ENCODE measurements around the gene COBLL1.

Gene COBLL1

DNA sequence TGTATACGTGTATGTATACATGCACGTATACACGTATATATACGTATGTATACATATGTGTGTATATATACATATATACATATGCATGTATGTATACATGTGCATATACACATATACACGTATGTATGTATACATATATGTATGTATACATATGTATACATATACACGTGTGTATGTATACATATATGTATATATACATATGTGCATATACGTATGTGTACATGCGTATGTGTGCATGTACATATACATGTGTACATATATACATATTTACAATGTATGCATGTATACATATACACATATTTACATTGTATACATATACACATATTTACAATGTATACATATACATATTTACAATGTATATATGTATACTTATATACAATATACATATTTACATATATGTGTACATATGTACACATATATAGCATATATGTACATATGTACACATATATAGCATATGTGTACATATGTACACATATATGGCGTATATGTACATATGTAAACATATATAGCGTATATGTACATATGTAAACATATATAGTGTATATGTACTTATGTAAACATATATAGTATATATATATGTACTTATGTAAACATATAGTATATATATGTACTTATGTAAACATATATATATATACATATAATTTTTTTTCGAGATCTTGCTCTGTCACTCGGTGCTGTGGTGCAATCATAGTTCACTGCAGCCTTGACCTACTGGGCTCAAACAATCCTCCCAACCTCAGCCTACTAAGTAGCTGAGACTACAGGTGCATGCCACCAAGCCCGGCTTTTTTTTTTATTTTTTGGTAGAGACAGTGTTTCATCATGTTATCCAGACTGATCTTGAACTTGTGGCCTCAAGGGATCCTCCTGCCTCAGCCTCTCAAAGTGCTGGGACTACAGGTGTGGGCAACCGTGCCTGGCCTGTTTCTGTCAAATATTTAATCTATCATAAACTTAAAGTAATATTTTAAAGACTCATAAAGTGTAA lies 23.2 kb downstream of the COBLL1 start:
- DNase-seq (ENCODE audit: low read depth), result no peak
- TF ChIP-seq, protein P1, sequence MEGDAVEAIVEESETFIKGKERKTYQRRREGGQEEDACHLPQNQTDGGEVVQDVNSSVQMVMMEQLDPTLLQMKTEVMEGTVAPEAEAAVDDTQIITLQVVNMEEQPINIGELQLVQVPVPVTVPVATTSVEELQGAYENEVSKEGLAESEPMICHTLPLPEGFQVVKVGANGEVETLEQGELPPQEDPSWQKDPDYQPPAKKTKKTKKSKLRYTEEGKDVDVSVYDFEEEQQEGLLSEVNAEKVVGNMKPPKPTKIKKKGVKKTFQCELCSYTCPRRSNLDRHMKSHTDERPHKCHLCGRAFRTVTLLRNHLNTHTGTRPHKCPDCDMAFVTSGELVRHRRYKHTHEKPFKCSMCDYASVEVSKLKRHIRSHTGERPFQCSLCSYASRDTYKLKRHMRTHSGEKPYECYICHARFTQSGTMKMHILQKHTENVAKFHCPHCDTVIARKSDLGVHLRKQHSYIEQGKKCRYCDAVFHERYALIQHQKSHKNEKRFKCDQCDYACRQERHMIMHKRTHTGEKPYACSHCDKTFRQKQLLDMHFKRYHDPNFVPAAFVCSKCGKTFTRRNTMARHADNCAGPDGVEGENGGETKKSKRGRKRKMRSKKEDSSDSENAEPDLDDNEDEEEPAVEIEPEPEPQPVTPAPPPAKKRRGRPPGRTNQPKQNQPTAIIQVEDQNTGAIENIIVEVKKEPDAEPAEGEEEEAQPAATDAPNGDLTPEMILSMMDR (conservative IDR thresholded peaks at IDR 0.05; ENCODE audit: low read depth, low read length), result no peak
- no peak overlapping the region for H3K4me3 ChIP-seq (ENCODE audit: low read depth, low read length)

DNA sequence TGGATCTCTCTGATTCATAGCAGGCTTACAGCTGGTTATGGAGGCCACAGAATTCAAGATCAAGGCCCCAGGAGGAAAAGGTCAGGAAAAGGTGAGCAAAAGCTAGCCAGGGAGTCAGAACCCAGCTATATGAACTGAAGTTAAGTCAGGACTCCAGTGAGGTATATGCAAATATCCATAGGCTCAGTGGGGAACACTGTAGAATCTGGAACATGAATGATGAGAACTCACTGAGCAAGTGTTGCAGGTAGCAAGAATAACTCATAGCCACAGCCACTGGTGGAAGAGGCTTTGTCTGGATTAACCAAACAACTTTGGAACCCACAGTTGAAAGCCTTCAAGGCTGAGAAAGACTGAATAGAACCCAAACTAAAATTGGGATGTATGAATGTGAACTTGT lies 24.7 kb downstream of the COBLL1 start:
- no peak overlapping the region for H3K4me3 ChIP-seq (ENCODE audit: low read depth, low read length)
- no peak for DNase-seq (ENCODE audit: low read depth)
- TF ChIP-seq, protein P1 (conservative IDR thresholded peaks at IDR 0.05; ENCODE audit: low read depth, low read length), result no peak

DNA sequence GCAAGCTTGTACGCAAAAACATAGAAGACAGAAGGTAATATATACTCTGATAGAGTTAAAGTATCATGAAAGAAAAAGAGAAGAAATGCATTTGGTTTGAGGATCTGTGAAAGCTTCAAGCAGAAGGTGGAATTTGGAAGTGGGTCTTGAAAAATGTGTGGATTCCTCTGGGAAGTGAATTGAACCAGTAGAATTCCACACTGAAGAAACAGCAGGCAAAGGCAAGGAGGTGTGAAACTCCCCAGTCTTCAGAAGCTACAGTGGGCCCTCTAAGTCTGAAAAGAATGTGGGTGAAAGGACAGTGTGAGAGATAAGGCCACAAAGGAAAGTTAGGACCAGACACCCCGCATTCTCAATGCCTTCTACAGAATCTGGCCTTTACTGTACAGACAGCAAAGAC lies 25.6 kb downstream of the COBLL1 start:
- H3K4me3 ChIP-seq (ENCODE audit: low read depth, low read length), result no peak overlapping the region
- TF ChIP-seq, protein P1 (conservative IDR thresholded peaks at IDR 0.05; ENCODE audit: low read depth, low read length), result no peak
- DNase-seq (ENCODE audit: low read depth), result no peak

DNA sequence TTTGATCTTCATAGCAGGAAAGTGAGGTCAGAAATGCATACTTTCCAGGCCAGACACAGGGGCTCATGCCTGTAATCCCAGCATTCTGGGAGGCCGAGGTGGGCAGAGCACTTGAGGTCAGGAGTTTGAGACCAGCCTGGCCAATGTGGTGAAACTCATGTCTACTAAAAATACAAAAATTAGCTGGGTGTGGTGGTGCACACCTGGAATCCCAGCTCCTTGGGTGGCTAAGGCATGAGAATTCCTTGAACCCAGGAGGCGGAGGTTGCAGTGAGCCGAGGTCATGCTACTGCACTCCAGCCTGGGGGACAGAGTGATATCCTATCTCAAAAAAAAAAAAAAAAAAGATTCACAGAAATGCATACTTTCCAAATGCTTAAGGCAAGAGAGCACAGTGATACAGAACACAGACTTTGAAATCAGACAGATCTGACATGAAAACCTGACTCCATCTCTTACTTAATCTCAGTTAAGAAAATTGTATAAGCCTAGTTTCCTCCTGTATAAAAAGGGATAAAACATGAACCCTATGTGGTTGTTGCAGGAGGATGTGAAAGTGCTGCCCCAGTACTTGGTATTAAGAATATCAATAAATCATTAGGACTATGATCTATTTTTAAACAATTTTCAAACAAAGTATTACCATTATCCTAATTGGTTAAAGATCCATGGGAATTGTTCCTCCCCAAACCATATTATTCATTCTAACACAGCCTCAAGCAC lies 26.4 kb downstream of the COBLL1 start:
- TF ChIP-seq, protein P1 (conservative IDR thresholded peaks at IDR 0.05; ENCODE audit: low read depth, low read length), result no peak
- no peak overlapping the region for H3K4me3 ChIP-seq (ENCODE audit: low read depth, low read length)
- DNase-seq (ENCODE audit: low read depth), result no peak

DNA sequence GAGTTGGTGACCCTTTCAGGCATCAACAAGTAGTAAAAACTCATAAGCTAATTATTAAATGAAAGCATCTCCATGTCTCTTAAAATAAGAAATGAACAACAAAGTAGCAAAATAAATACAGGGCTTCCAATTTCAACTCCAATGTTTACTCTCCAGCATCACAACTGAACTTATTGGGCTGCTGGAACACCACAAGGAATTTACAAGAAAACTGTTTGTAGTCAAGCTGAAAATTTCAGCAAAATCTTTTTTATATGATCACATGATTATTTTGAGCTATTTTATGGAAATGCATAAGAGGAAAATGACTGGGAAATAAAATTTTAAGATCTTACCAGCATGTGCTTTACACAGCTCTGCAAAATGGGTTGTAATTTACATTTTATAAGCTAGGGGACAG lies 28.1 kb downstream of the COBLL1 start:
- no peak overlapping the region for H3K4me3 ChIP-seq (ENCODE audit: low read depth, low read length)
- no peak for DNase-seq (ENCODE audit: low read depth)
- TF ChIP-seq, protein P1 (conservative IDR thresholded peaks at IDR 0.05; ENCODE audit: low read depth, low read length), result no peak

DNA sequence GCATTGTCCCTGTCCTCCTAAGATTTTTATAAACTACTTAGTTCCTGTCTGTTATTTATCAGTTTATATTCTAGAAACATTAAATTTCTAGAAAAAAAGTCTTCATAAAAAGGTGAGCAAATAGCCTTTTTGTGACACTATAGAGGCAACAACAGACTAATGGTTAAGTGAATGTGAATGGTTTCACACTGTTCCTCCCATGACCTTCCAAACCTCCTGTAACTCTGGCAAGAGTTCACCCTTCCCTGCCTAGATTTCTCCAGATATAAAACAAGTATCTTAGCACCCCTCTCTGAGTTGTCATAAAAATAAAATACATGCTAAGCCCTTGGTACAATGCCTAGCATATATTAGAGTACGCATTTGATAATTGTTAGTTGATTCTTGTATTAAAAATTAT lies 29.2 kb downstream of the COBLL1 start:
- H3K4me3 ChIP-seq (ENCODE audit: low read depth, low read length), result no peak overlapping the region
- TF ChIP-seq, protein P1 (conservative IDR thresholded peaks at IDR 0.05; ENCODE audit: low read depth, low read length), result no peak
- no peak for DNase-seq (ENCODE audit: low read depth)
